Posterior cingulate gyrus (tissue), 11 donors: ENCODE results near the gene PLCB4.
"Not testable (repeated sequence)": the region's sequence is repeated elsewhere in the genome, so short reads cannot be mapped to it uniquely, and the experiment has no call there.

Experiments used
- DNase-seq, 10 donors: peaks; one replicate each; pipeline versions ENCODE4 v3.0.0 to v3.0.0-alpha.2; 2020 to 2021; ENCODE audit warnings: mixed read lengths in 3 of 10
- intact Hi-C: fragments of 100-400 bp; cut with DNase I; formaldehyde crosslinking; loops from one replicate; pipeline ENCODE4 v1.15.1; 2023

The PLCB4 gene

GRCh38 chr20:9385345-9386310 is 316.7 kb downstream of the PLCB4 start:
- intact Hi-C loops, result not testable (repeated sequence)

GRCh38 chr20:9388160-9388812 is 319.4 kb downstream of the PLCB4 start:
- intact Hi-C loops, result no loop called here

More at GRCh38 chr20:9385345-9386310, 316.7 kb downstream of the PLCB4 start:
- peak in 3 of 10 donors; percentile 27 to 77 (median 73) for DNase-seq

GRCh38 chr20:9388813-9389161 is 319.9 kb downstream of the PLCB4 start:
- intact Hi-C loops, result no loop called here
- DNase-seq, result no peak

More at GRCh38 chr20:9388160-9388812, 319.4 kb downstream of the PLCB4 start:
- no peak for DNase-seq

DNA sequence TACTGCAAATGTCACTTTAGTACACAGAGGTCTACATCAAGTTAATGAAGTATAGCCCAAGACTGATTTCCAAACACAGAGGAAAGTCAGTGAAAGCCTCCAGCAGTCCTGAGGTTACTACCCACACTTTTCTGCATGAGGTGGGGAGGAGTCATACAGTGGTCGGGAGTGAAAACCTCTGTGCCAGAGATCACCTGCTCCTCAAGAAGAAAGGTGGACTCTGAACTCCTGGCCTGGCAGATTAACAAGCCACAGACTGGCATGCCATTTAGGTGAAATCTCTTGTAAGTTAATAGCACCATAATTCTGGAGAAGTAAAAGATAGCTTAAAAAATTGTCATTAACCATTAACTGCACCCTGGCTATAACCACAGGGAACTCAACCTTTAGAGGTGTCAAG is 320.5 kb downstream of the PLCB4 start:
- intact Hi-C loops, result no loop called here

GRCh38 chr20:9390441-9390840 is 321.6 kb downstream of the PLCB4 start:
- no peak for DNase-seq
- intact Hi-C loops, result loop anchor here (10.0 kb wide), 1 partner anchor 536 kb away; no protein-coding TSS in a partner anchor

More for the DNA sequence above, 320.5 kb downstream of the PLCB4 start:
- DNase-seq, result no peak

GRCh38 chr20:9392892-9393857 is 324.3 kb downstream of the PLCB4 start:
- DNase-seq, result peak; percentile 37 to 95 (median 75)
- intact Hi-C loops, result loop anchor here (10.0 kb wide), 1 partner anchor 538 kb away; no protein-coding TSS in a partner anchor

DNA sequence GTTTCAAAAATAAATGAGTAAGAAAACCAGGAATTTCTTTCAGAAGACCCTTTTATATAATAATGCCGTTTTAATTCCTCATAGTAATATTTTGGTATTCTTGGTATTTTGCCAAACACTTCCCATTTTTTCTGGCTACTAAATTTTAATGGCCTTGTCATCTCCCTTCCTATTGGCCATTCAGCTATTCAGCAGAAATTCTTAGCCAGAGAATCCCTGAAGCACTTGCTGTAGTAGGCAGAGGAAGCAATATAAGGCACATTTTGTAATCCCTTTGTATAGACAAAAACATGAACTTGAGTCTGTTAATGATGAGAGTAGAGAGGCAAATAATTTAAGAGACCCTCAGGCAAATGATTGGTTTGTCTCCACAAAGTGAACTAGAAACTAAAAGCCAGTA is 327.1 kb downstream of the PLCB4 start:
- intact Hi-C loops, result loop anchor here (10.0 kb wide), 1 partner anchor 541 kb away; no protein-coding TSS in a partner anchor
- DNase-seq, result no peak

DNA sequence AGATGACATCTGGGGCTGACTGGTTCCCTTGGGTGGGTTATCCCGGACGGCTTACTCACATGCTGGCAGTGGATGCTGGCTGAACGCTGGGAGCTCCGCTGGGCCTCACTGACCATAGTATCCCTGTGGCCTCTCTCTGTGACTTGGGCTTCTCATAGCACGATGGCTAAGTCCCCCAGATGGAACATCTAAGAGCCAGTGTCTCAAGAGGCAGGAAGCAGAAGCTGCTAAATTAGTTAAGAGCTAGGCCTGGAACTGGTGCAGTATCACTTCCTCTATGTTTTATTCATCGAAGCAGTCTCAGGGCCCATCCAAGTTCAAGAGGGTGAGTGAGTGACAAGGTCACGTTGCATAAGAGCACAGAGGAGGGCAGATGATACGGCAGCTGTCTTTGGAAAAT is 329.0 kb downstream of the PLCB4 start:
- intact Hi-C loops, result loop anchor here (10.0 kb wide), 1 partner anchor 543 kb away; no protein-coding TSS in a partner anchor
- DNase-seq, result no peak

DNA sequence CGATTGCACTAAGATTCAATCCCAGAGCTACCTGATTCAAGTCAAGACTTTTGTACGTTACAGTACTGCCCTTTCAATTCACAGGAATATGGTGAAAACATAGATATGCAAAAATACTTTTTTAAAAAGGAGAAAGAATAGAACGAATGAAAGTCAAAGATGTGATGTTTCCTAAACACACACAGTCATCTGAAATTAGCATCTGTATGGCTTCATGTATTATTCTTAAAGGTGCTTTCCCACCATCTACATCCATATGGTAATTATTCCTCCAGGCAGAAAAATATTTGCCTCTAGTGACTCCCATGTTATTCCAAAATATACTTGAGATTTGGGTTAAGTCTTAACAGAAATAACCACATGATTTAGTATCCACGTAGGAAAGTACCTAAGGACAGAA is 330.0 kb downstream of the PLCB4 start:
- DNase-seq, result no peak
- intact Hi-C loops, result loop anchor here (10.0 kb wide), 1 partner anchor 544 kb away; no protein-coding TSS in a partner anchor

- intact Hi-C loops, result loop anchor here (10.0 kb wide), 1 partner anchor 545 kb away; no protein-coding TSS in a partner anchor
These were observed 330.4 kb downstream of the PLCB4 start for GRCh38 chr20:9399322-9399721.

DNA sequence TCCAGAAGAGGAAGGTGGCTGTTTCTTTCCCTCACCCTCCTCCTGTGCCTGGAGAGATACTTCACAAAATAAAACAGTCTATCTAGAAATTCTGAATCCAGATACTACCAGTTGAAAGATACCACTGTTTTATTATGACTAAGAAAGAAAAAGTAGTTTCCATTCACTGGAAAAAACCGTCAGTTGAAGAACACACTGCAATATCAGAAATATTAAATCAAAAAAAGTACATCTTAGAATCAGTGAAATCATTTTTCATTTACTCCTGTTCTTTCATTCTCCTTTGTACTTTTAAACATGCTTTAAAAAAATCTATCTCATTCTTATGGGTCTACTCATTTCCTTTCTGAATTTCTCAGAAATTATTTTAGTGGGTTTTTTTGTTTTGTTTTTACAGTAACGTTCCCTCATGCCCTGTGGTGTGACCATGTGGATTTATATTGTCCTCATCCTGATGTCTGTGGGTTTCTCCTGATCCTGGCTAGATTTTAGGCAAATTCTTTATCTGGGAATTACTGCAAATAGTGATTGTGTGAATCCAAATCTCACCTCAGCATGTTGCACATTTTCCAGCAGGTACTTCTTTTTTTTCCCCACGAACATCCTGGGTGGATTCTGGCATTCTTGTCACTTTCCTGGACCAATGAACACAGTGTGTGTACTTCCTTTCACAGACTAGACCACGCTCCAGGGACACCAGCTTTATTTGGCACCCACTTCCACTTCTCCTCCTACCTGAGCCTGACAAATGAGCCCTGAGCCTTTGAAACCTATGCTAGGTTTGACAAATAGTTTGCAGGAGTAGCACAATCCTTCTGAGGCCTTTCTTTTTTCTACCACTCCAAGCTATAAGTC is 331.5 kb downstream of the PLCB4 start:
- intact Hi-C loops, result loop anchor here (10.0 kb wide), 1 partner anchor 564 kb away; no protein-coding TSS in a partner anchor

More at GRCh38 chr20:9399322-9399721, 330.4 kb downstream of the PLCB4 start:
- DNase-seq, result no peak

DNA sequence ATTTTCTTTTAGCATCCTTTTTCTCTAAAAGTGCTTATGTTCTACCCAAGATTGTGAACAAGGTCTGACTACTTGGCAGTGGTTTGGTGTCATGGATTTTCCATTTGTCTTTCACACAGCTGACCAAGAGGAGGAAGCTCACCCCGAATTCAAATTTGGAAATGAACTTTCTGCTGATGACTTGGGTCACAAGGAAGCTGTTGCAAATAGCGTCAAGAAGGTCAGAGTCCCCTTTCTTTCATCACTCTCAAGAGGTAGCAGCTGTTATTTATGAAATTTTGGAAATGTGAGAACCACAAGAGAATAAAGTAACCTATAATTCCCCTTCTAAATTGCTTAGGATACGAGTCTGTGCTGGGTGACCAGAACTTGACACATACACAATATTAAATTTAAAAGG is 332.5 kb downstream of the PLCB4 start:
- intact Hi-C loops, result loop anchor here (10.0 kb wide), 1 partner anchor 563 kb away; no protein-coding TSS in a partner anchor
- DNase-seq, result no peak

More for the DNA sequence above, 331.5 kb downstream of the PLCB4 start:
- DNase-seq, result no peak

DNA sequence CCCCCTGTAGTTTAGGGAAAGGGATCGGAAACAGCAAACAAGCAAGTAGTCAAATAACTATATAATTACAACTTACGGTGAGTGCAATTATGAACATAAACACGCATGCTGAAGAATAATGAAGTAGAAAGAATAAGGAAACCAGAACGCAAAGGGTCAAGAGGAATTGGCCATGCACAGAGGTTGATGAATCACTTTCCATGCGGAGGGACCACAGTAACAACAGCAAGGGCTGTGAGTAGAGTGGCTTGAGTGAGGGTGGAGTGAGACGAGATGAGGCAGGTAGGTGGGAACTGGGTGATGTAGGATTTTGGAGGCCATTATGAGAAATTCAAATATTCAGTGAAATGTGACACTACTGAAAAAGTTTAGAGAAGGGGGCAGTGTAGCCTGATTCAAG is 333.3 kb downstream of the PLCB4 start:
- no peak for DNase-seq
- intact Hi-C loops, result loop anchor here (10.0 kb wide), 1 partner anchor 563 kb away; no protein-coding TSS in a partner anchor

- intact Hi-C loops, result loop anchor here (10.0 kb wide), 1 partner anchor 562 kb away; no protein-coding TSS in a partner anchor
- no peak for DNase-seq
These were observed 333.7 kb downstream of the PLCB4 start for GRCh38 chr20:9402546-9402945.

DNA sequence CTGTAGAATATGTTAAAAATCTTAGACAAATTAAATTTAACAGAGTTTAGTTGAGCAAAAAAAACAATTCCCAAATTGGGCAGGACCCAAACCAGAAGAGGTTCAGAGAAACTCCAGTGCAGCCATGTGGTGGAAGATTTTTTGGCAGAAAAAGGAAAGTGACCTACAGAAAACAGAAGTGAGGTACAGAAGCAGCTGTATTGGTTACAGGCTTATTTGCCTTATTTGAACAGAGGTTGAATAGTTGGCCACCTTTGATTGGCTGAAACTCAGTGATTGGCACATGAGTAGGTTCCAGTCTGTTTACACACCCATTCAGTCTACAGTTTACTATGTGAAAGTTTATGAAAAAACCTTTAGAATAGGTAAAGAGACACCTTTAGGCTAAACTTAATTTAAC is 334.6 kb downstream of the PLCB4 start:
- intact Hi-C loops, result loop anchor here (10.0 kb wide), 1 partner anchor 561 kb away; no protein-coding TSS in a partner anchor

GRCh38 chr20:9407805-9408421 is 339.0 kb downstream of the PLCB4 start:
- intact Hi-C loops, result loop anchor here (1.0 to 10.0 kb wide), 2 partner anchors 202 to 557 kb away; no protein-coding TSS in a partner anchor
- peak in 4 of 10 donors; percentile 65 to 75 (median 70) for DNase-seq

More for the DNA sequence above, 334.6 kb downstream of the PLCB4 start:
- no peak for DNase-seq

GRCh38 chr20:9408422-9409300 is 339.8 kb downstream of the PLCB4 start:
- DNase-seq, result no peak

More at GRCh38 chr20:9408422-9409300, 339.8 kb downstream of the PLCB4 start:
- intact Hi-C loops, result loop anchor here (1.0 to 10.0 kb wide), 2 partner anchors 202 to 556 kb away; no protein-coding TSS in a partner anchor
